HG03354 (cell line): ENCODE measurements around the gene ATP9A.

Source experiments
- ATAC-seq: cut with Tn5 transposase; IDR thresholded peaks from one replicate; pipeline ENCODE4 v1.9.1; 2021; ENCODE audit warnings: mild to moderate bottlenecking; ENCODE audit not compliant: unreplicated experiment, poor library complexity, severe bottlenecking

The ATP9A gene

GRCh38 chr20:51565298-51566144 is 202.7 kb downstream of the ATP9A start:
- no peak for ATAC-seq

GRCh38 chr20:51563486-51564332 is 204.5 kb downstream of the ATP9A start:
- ATAC-seq, result no peak

GRCh38 chr20:51563174-51563485 is 205.1 kb downstream of the ATP9A start:
- ATAC-seq, result no peak

- ATAC-seq, result no peak
These were observed 205.6 kb downstream of the ATP9A start for GRCh38 chr20:51562332-51563173.

GRCh38 chr20:51562027-51562331 is 206.2 kb downstream of the ATP9A start:
- ATAC-seq, result no peak

GRCh38 chr20:51560550-51561307 is 207.5 kb downstream of the ATP9A start:
- ATAC-seq, result no peak

GRCh38 chr20:51560042-51560441 is 208.1 kb downstream of the ATP9A start:
- ATAC-seq, result no peak

- ATAC-seq, result peak; percentile 58
These were observed 213.5 kb downstream of the ATP9A start for GRCh38 chr20:51554538-51555165.

- no peak for ATAC-seq
These were observed 214.2 kb downstream of the ATP9A start for GRCh38 chr20:51553897-51554486.

GRCh38 chr20:51551186-51551585 is 217.0 kb downstream of the ATP9A start:
- no peak for ATAC-seq

- ATAC-seq, result no peak
These were observed 218.7 kb downstream of the ATP9A start for GRCh38 chr20:51549474-51549873.

GRCh38 chr20:51547951-51548350 is 220.2 kb downstream of the ATP9A start:
- no peak for ATAC-seq
